HepG2 (cell line): ENCODE data around the gene SEC16A. TPM values are rescaled to one million over a fixed set of nuclear protein-coding genes. Genes with fewer than 3 reads are reported as not detected.

Source experiments
- ATAC-seq: fragments of 200-7000 bp; cut with Tn5 transposase; 3 replicates; pipeline ENCODE4 v1.9.1; 2020; ENCODE audit warnings: mild to moderate bottlenecking, moderate library complexity
- BruUV-seq: library from RNA; stranded (reverse); fragments of 400-500 nt; replicated peaks from 2 replicates; lab custom pipeline; 2021; lab: Mats Ljungman, UMichigan
- CTCF ChIA-PET: fragments of 300-600 bp; formaldehyde crosslinking; extraction: SDS; loops from one replicate; lab custom pipeline; 2021; ENCODE audit warnings: low total read pairs, inconsistent platforms, low intra/inter-chr PET ratio; lab: Yijun Ruan, JAX
- POLR2A ChIA-PET: fragments of 350-600 bp; sonication (Branson Sonifier 250); formaldehyde crosslinking; loops from one replicate; lab custom pipeline; 2020; ENCODE audit warnings: antibody characterized with exemption, inconsistent platforms; lab: Yijun Ruan, JAX
- DNase-seq: peaks from one replicate; pipeline ENCODE4 v3.0.0-alpha.2; 2015; ENCODE audit warnings: low spot score
- FAIRE-seq: peaks from 3 replicates; lab custom pipeline; 2011; peaks lifted over from hg19 to GRCh38; lab: Jason Lieb, UNC
- H2AFZ ChIP-seq: one replicate; pipeline ENCODE4 v1.6.1; 2011; ENCODE audit warnings: low read length, inconsistent platforms
- H3K27ac ChIP-seq: fragments of 300-600 bp; 3 replicates; pipeline ENCODE4 v1.8.0; 2011; ENCODE audit warnings: mixed run types, mild to moderate bottlenecking, mixed read lengths, low read length, inconsistent platforms; ENCODE audit not compliant: insufficient read depth; ENCODE audit errors: extremely low read length
- H3K27me3 ChIP-seq, 2 experiments: fragments of 200-600 bp in 1 of 2; 2 replicates in 1 of 2; 3 replicates in 1 of 2; pipeline versions ENCODE4 v1.6.0 to v1.8.0; 2011; ENCODE audit warnings: low read length in 2 of 2, mild to moderate bottlenecking in 2 of 2, moderate library complexity in 2 of 2, inconsistent platforms in 1 of 2; ENCODE audit not compliant: insufficient read depth in 2 of 2, control insufficient read depth in 1 of 2
- H3K36me3 ChIP-seq, 2 experiments: fragments of 200-600 bp in 1 of 2; replicated peaks in 1 of 2; 2 replicates in 1 of 2; 3 replicates in 1 of 2; pipeline versions ENCODE4 v1.5.1 to v1.8.0; 2011; ENCODE audit warnings: low read length in 2 of 2, inconsistent platforms in 1 of 2; ENCODE audit not compliant: insufficient read depth in 2 of 2, control insufficient read depth in 1 of 2
- H3K4me1 ChIP-seq: 2 replicates; pipeline ENCODE4 v1.5.1; 2012; ENCODE audit warnings: low read length, inconsistent platforms; ENCODE audit not compliant: insufficient read depth
- H3K4me2 ChIP-seq: 2 replicates; pipeline ENCODE4 v1.6.0; 2011; ENCODE audit warnings: low read depth, low read length, inconsistent platforms
- H3K4me3 ChIP-seq, 3 experiments: fragments of 200-600 bp in 1 of 3; sonication (generic), shearing (Covaris generic) in 1 of 3; replicated peaks in 1 of 3; 2 replicates each; pipeline ENCODE4 v1.5.1; 2011 to 2016; ENCODE audit warnings: low read length in 3 of 3, inconsistent platforms in 2 of 3, low read depth in 2 of 3, mild to moderate bottlenecking in 2 of 3, control low read depth in 1 of 3, mixed read lengths in 1 of 3; ENCODE audit not compliant: insufficient read depth in 1 of 3
- H3K79me2 ChIP-seq: one replicate; pipeline ENCODE4 v1.6.1; 2011; ENCODE audit warnings: low read length, inconsistent platforms; ENCODE audit not compliant: insufficient read depth
- H3K9ac ChIP-seq: 2 replicates; pipeline ENCODE4 v1.6.0; 2011; ENCODE audit warnings: mild to moderate bottlenecking, low read depth, low read length, inconsistent platforms; ENCODE audit not compliant: insufficient read depth
- H3K9me3 ChIP-seq: 2 replicates; pipeline ENCODE4 v1.5.1; 2012; ENCODE audit warnings: mild to moderate bottlenecking, low read length
- H4K20me1 ChIP-seq: 2 replicates; pipeline ENCODE4 v1.6.0; 2011; ENCODE audit warnings: inconsistent platforms, mild to moderate bottlenecking, low read length, moderate library complexity; ENCODE audit not compliant: insufficient read depth
- CHD4 ChIP-seq: fragments of 200-600 bp; sonication (generic); IDR thresholded peaks from 2 replicates; pipeline ENCODE4 v1.7.0; 2017; ENCODE audit warnings: mild to moderate bottlenecking, low read length, borderline replicate concordance
- DPF2 ChIP-seq: sonication (generic); formaldehyde crosslinking; IDR thresholded peaks from 2 replicates; pipeline ENCODE4 v1.4.0; 2020; ENCODE audit warnings: mild to moderate bottlenecking, low read depth, missing genetic modification reagents, borderline replicate concordance
- JDP2 ChIP-seq: sonication (generic); formaldehyde crosslinking; IDR thresholded peaks from 2 replicates; pipeline ENCODE4 v1.8.1; 2022; ENCODE audit warnings: missing genetic modification reagents, borderline replicate concordance
- JUND ChIP-seq: sonication (generic); formaldehyde crosslinking; IDR thresholded peaks from 2 replicates; pipeline ENCODE4 v1.8.0; 2022; ENCODE audit warnings: mild to moderate bottlenecking, missing genetic modification reagents
- NCOA2 ChIP-seq: sonication (generic); formaldehyde crosslinking; IDR thresholded peaks from 2 replicates; pipeline ENCODE4 v1.8.0; 2022; ENCODE audit warnings: inconsistent platforms
- SMC3 ChIP-seq: IDR thresholded peaks from 2 replicates; pipeline ENCODE4 v1.6.1; 2011; ENCODE audit warnings: low read length, improper control_type of control experiment
- TBX2 ChIP-seq: sonication (generic); formaldehyde crosslinking; IDR thresholded peaks from 2 replicates; pipeline ENCODE4 v1.5.0; 2020; ENCODE audit warnings: missing genetic modification reagents, mild to moderate bottlenecking, borderline replicate concordance
- ZNF350 ChIP-seq: sonication (generic); formaldehyde crosslinking; IDR thresholded peaks from 2 replicates; pipeline ENCODE4 v1.4.0; 2020; ENCODE audit warnings: mild to moderate bottlenecking, low read depth, missing genetic modification reagents, borderline replicate concordance
- ZNF441 ChIP-seq: sonication (generic); formaldehyde crosslinking; IDR thresholded peaks from 2 replicates; pipeline ENCODE4 v1.7.0; 2021; ENCODE audit warnings: missing genetic modification reagents, borderline replicate concordance
- ZNF670 ChIP-seq: sonication (generic); formaldehyde crosslinking; IDR thresholded peaks from 2 replicates; pipeline ENCODE4 v1.8.0; 2022; ENCODE audit warnings: mild to moderate bottlenecking, missing genetic modification reagents, borderline replicate concordance
- WGBS: methylation state at CpG from one replicate; pipeline ENCODE4 v1.1.6; 2017; ENCODE audit warnings: low lambda C conversion rate; 5-methylcytosine and 5-hydroxymethylcytosine counted together
- in situ Hi-C: cut with HindIII; loops from 2 replicates; pipeline ENCODE4 v1.10.0; 2017; ENCODE audit warnings: low pct_unique_long_range_greater_than_20kb; ENCODE audit not compliant: extremely low pct_ligation_motif_present
- intact Hi-C: fragments of 100-400 bp; cut with micrococcal nuclease; formaldehyde crosslinking; loops from one replicate; pipeline ENCODE4 v1.10.0; 2022; ENCODE audit not compliant: unreplicated experiment
- polyA plus RNA-seq, 8 experiments: library from polyadenylated mRNA; depleted of rRNA in 3 of 8; stranded (reverse) in 7 of 8; unstranded in 1 of 8; fragments of >200 nt; fragmentation: Illumina TruSeq in 4 of 8; extraction: Trizol in 4 of 8; gene quantifications; 2 replicates each; pipeline versions ENCODE4 v1.2.1 to v1.2.3, GENCODE V29; 2011 to 2016; ENCODE audit warnings: low read depth in 4 of 8, missing spikeins in 1 of 8, mixed read lengths in 1 of 8; ENCODE audit not compliant: insufficient read depth in 1 of 8
- total RNA-seq, 5 experiments: library from RNA; depleted of rRNA; stranded (reverse); fragments of >200 nt; fragmentation: Illumina TruSeq; extraction: Trizol; gene quantifications; 2 replicates each; pipeline ENCODE4 v1.2.3, GENCODE V29; 2016; ENCODE audit warnings: low read depth in 1 of 5
- TF ChIP-seq, protein P1 (sequence below): sonication (generic); formaldehyde crosslinking; IDR thresholded peaks from 2 replicates; pipeline ENCODE4 v1.4.0; 2020; ENCODE audit warnings: missing genetic modification reagents, borderline replicate concordance
- TF ChIP-seq, protein P2 (sequence below): sonication (generic); formaldehyde crosslinking; IDR thresholded peaks from 2 replicates; pipeline ENCODE4 v1.4.0; 2020; ENCODE audit warnings: missing genetic modification reagents
- TF ChIP-seq, protein P3 (sequence below): sonication (generic); formaldehyde crosslinking; IDR thresholded peaks from 2 replicates; pipeline ENCODE4 v1.8.1; 2023; ENCODE audit warnings: missing genetic modification reagents, mild to moderate bottlenecking, borderline replicate concordance
- TF ChIP-seq, protein P4 (sequence below): IDR thresholded peaks from 2 replicates; pipeline ENCODE4 v1.6.1; 2016; ENCODE audit warnings: mild to moderate bottlenecking, missing biosample characterization, missing genetic modification reagents

The SEC16A gene
- total and polyA plus RNA-seq, 2 of the 13 experiments (the other 11 are each of a cell fraction or from before 2014, with no cell fraction given), result 15.9 to 18.9 TPM

DNA sequence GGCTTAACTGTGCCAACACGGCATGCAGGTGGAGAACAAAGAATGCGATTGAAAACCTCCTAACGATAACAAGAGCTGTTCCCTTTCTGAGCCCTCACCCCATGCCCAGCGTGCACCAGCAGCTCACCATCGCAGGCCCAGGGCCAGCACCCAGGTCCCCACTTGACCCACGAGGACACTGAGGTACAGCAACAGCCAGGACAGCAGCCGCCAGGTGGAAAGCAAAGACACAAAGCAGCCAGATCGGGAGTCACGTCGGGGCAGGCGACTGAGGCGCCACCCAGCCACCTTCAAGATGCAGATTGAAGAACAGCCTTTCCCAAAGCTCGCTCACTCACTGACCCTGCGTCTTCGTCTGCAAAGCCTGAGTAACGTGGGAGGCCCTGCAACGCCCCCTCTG lies 6.9 kb upstream of the SEC16A start (continued):
- TF ChIP-seq, protein P1, sequence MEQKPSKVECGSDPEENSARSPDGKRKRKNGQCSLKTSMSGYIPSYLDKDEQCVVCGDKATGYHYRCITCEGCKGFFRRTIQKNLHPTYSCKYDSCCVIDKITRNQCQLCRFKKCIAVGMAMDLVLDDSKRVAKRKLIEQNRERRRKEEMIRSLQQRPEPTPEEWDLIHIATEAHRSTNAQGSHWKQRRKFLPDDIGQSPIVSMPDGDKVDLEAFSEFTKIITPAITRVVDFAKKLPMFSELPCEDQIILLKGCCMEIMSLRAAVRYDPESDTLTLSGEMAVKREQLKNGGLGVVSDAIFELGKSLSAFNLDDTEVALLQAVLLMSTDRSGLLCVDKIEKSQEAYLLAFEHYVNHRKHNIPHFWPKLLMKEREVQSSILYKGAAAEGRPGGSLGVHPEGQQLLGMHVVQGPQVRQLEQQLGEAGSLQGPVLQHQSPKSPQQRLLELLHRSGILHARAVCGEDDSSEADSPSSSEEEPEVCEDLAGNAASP, result no peak
- TF ChIP-seq, protein P2, sequence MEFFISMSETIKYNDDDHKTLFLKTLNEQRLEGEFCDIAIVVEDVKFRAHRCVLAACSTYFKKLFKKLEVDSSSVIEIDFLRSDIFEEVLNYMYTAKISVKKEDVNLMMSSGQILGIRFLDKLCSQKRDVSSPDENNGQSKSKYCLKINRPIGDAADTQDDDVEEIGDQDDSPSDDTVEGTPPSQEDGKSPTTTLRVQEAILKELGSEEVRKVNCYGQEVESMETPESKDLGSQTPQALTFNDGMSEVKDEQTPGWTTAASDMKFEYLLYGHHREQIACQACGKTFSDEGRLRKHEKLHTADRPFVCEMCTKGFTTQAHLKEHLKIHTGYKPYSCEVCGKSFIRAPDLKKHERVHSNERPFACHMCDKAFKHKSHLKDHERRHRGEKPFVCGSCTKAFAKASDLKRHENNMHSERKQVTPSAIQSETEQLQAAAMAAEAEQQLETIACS, result no peak
- TF ChIP-seq NCOA2 (CRISPR knock-in tag) (no peak), DPF2 (CRISPR knock-in tag) (no peak), ZNF350 (CRISPR knock-in tag) (no peak), JUND (CRISPR knock-in tag) (no peak)

DNA sequence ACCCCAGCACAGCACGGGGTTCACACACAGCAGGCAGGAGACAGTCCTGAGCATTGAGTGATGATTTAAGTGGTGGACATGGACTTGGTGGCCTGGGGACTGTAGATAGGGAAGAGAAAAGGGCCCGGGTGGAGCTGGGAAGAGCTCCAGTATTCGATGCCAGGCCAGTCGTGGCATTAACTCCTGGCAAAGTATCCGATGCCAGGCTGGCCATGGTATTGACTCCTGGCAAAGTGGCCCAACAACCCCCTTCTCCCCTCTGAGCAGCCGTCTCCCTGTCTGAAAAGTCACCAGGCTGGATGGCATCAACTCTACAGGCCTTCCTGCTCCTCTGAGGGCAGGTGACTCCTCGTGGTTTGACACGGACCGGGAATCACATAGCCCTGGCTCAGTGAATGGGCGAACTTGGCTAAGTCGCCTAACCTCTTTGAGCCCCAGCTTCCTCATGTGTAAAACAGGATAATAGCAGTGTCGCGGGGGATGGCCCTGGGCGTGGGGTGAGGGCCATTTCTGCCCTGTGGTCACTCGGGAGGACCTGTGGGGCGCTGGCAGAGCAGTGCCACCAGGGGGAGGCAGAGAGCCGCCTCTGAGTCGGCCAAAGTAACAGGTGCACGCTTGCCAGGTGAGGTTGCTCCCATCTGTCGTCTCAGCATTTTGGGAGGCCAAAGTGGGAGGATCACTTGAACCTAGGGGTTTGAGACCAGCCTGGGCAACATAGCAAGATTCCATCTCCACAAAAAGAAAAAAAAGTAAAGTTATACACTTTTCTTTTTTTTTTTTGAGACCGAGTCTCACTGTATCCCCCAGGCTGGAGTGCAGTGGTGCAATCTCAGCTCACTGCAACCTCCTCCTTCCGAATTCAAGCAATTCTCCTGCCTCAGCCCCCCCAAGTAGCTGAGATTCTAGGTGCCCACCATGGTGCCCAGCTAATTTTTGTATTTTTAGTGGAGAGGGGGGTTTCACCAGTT lies 5.7 kb upstream of the SEC16A start:
- Histone ChIP-seq H2AFZ (no peak overlapping the region), H3K27me3 (peaks cover 22 to 49% of the 10 kb centered on the region in 2 experiments; a peak in 4 of 5 replicates), H3K9me3 (no peaks in the 10 kb centered on the region), H3K36me3 (no peaks in the 10 kb centered on the region), H3K9ac (no peak overlapping the region), H3K4me1 (peaks cover 22% of the 10 kb centered on the region), H3K4me2 (no peak overlapping the region), H4K20me1 (peaks cover 7% of the 10 kb centered on the region; the same call in 1 of the 2 replicates), H3K27ac (no peak overlapping the region), H3K79me2 (no peaks in the 10 kb centered on the region), H3K4me3 (no peak overlapping the region)
- peak; percentile 48 for FAIRE-seq
- in situ Hi-C loops, result no loop called here
- intact Hi-C loops, result no loop called here
- ChIA-PET CTCF (interaction anchor here (1.1 to 7.9 kb wide), 3 partner anchors 143 to 205 kb away, joined by 4 to 101 read pairs (median 4); no protein-coding TSS in a partner anchor), POLR2A (interaction anchor here (1.2 to 1.5 kb wide), 2 partner anchors 137 to 138 kb away, joined by 3 to 5 read pairs; no protein-coding TSS in a partner anchor)
- no TSS peak for BruUV-seq
- WGBS, result 12% methylated on average over 22 of the region's 22 CpGs
- no peak for DNase-seq
- peak; percentile 33; the same call in 2 of the 3 replicates for ATAC-seq
- peak; percentile 79 for TF ChIP-seq SMC3
- TF ChIP-seq, protein P3, sequence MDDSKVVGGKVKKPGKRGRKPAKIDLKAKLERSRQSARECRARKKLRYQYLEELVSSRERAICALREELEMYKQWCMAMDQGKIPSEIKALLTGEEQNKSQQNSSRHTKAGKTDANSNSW (CRISPR knock-in tag), result no peak
- TF ChIP-seq ZNF441 (CRISPR knock-in tag), result no peak
- TF ChIP-seq CHD4, result no peak
- no peak for TF ChIP-seq ZNF670 (CRISPR knock-in tag)
- TF ChIP-seq, protein P4, sequence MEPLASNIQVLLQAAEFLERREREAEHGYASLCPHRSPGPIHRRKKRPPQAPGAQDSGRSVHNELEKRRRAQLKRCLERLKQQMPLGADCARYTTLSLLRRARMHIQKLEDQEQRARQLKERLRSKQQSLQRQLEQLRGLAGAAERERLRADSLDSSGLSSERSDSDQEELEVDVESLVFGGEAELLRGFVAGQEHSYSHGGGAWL (CRISPR knock-in tag), result 0 out of 2 replicates have a peak, but pooled peaks have one; percentile 36
- no peak for TF ChIP-seq JDP2
- no peak for TF ChIP-seq TBX2
